Stimulated activated CD8-positive, alpha-beta memory T cell treated with anti-CD3 and anti-CD28 coated beads, Interleukin-2, amount 100 ng/mL, for 1 hour (primary cell): ENCODE results near the gene RAB6C.
"Not testable (repeated sequence)": the region's sequence is repeated elsewhere in the genome, so short reads cannot be mapped to it uniquely, and the experiment has no call there.

Source experiments
- DNase-seq, 2 donors: peaks; one replicate each; pipeline ENCODE4 v3.0.0-alpha.2; 2020; ENCODE audit warnings: low read depth in 2 of 2

RAB6C gene

DNA sequence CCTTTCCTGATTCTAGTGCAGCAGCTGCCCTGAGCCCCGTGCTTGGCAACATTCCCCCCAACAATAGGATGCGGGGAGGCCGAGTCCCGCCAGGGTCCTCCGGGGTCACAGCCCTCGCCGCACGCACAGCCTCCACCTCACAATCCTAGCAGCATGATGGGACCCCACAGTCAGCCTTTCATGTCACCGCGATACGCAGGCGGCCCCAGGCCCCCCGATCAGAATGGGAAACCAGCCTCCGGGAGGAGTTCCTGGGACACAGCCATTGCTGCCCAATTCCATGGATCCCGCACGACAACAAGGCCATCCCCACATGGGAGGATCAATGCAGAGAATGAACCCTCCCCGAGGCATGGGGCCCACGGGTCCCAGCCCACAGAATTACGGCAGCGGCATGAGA, 13.7 kb downstream of the RAB6C start:
- not testable (repeated sequence) for DNase-seq

DNA sequence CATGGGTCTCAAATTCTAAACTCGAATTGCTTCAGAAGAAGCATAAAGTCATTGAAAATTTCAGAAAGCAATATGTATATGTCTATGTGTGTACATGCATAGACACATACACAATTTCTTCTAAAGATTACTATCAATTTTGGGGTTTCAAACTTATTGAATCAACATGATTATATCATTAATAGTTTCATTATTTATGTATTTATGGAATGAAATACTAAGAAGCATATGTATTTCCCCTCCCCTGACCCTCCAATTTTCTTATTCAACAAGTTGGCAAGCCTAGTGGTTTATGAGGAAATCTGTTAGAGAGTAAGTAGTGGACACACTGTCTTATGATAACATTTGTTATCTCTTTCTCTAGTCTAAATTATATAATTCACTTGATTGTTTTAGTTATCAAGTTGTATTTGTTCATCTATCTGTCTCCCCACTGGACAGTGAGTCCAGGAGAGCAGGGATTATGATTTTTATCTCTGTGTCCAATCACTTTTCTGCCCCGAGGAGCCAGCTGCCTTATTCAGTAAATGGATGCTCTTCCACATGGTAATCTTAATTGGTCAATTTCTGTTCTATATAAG, 17.3 kb downstream of the RAB6C start:
- DNase-seq: not testable (repeated sequence)

DNA sequence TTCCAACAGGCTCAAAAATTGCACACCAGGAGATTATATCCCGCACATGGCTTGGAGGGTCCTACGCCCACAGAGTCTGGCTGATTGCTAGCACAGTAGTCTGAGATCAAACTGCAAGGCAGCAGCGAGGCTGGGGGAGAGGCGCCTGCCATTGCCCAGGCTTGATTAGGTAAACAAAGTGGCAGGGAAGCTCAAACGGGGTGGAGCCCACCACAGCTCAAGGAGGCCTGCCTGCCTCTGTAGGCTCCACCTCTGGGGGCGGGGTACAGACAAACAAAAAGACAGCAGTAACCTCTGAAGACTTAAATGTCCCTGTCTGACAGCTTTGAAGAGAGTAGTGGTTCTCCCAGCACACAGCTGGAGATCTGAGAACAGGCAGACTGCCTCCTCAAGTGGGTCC, 19.3 kb downstream of the RAB6C start:
- DNase-seq: not testable (repeated sequence)

DNA sequence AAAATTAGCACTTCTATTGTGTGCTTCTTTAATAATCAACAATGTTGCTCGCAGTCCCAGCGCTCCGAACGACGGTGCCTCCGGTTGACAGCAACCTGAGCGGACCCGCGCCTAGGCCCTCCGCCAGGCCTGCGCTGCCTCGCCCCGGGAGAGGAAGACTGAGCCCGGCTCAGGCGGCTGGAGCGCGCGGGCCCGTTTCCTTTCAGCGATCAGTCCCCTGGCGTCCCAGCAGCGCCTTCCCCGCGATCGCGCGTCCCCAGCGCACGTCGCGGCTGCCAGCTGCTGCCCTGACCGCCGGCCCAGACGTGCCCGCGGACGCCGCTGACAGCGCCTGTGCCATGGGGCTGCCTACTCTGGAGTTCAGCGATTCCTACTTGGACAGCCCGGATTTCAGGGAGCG, 26.4 kb downstream of the RAB6C start:
- DNase-seq: not testable (repeated sequence)

DNA sequence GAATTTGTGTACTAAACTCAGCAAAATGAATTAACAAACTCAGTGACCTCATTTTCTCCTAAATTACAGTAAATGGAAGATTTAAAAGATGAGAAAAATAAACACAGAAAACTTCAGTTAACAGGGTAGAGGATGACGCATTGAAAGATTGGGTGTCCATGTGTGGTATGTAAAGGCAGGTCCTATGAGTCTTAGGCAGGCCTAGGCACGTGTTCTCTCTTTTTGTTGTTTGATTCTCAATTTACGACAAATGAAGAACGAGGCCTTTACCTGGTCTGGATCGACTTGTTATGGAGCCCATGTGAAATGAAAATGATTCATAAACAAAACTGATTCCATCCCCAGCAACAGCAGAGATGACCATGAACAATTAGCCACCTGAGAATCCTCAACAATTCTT, 37.2 kb downstream of the RAB6C start:
- not testable (repeated sequence) for DNase-seq

DNA sequence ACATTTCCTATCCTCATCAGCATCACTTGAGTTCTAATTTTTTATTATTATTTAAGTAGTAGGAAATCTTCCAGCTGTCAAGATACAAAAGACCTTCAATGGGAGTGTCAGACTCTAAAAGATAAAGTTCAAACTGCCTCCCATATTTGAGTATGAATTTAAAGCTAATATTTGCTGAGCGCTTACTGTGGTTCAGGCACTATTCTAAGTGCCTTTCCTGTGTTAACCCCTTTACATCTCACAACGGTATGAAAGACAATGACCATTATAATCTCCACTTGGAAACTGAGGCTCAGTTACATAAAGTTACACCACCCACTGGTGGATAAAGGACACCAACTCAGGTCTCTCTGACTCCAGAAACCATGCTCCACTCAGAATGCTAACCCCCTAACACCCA, 39.9 kb downstream of the RAB6C start:
- DNase-seq: no peak

DNA sequence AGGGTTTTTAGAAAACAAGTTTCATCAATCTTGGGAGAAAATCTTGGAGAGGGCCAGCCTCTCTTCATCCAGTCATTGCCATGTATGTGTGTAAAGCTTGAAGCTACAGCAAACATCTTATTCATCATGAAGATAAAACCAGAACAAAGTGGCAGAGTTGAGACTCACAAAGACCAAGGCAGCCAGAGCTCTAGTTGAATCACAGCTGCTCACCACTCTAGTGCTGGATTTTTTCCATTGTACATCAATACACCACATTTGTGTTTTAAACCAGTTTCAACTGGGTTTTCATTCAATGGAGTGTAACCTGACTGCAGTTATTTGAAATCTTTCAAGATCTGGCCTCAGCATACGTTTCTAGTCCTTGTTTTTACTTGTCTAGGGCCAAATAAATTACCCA, 40.6 kb downstream of the RAB6C start:
- DNase-seq: not testable (repeated sequence)

DNA sequence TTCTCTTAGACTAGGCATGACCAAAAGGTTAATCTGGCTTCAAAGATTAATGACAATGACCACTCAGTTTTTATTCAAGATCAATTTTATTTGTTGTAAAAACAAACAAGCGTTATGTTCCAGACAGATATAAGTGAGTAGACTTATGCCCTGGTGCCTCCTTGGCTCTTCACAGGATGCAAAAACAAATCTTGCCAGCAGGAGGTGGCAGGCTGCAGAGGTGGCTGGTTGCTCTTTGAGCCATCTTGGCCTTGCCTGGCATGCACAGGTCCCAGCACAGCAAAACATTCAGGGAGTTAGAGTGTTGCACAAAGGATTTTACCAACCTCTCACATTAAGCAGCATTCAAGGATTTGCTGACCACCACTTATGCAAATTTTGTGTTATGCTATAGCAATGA, 46.5 kb downstream of the RAB6C start:
- not testable (repeated sequence) for DNase-seq
